ENCODE data around the gene STC2. TPM values are rescaled to one million over a fixed set of nuclear protein-coding genes. Genes with fewer than 3 reads are reported as not detected.

STC2 gene
- total and polyA plus RNA-seq, 10 of the 15 experiments (the other 5 are each of a cell fraction or from before 2014, with no cell fraction given): 0.05 to 4.8 (median 2.0) TPM

- Histone ChIP-seq H2AFZ (ENCODE audit: control insufficient read depth, low read depth, low read length) (no peak overlapping the region), H3K4me3 (no peak overlapping the region), H3K4me2 (ENCODE audit: control insufficient read depth, insufficient read depth) (no peak overlapping the region), H3K27me3 (replicated peaks in 1 of 2; ENCODE audit: control insufficient read depth in 2 of 2, insufficient read depth in 2 of 2, low read length in 1 of 2) (no peaks in the 10 kb centered on the region; a peak in 1 of 4 replicates), H3K79me2 (ENCODE audit: control insufficient read depth, insufficient read depth, low read length) (no peaks in the 10 kb centered on the region), H3K36me3 (ENCODE audit: control insufficient read depth in 2 of 2, insufficient read depth in 2 of 2, low read length in 1 of 2) (no peaks in the 10 kb centered on the region), H4K20me1 (ENCODE audit: control insufficient read depth, insufficient read depth) (no peaks in the 10 kb centered on the region), H3K9ac (ENCODE audit: control insufficient read depth, insufficient read depth, low read length) (no peak overlapping the region), H3K9me3 (replicated peaks; ENCODE audit: control insufficient read depth, insufficient read depth, low read length) (no peaks in the 10 kb centered on the region), H3K27ac (ENCODE audit: control insufficient read depth, insufficient read depth) (no peak overlapping the region), H3K4me1 (ENCODE audit: control insufficient read depth, insufficient read depth, low read length) (no peaks in the 10 kb centered on the region)
- intact Hi-C loops (cut with micrococcal nuclease; ENCODE audit: unreplicated experiment) (no loop called here), in situ Hi-C loops (cut with MboI) (no loop called here)
- no peak for DNase-seq (ENCODE audit: low read depth, low spot score)
- ChIA-PET POLR2A (no interaction called here), SMC1A (ENCODE audit: uncharacterized antibody, unreplicated experiment) (no interaction called here), RAD21 (ENCODE audit: unreplicated experiment) (no interaction called here), CTCF (interaction anchor here (1.8 kb wide), 1 partner anchor 25 kb away, joined by 6 read pairs; no protein-coding TSS in a partner anchor)
- no peak for FAIRE-seq
- no peak for ATAC-seq
- WGBS (ENCODE audit: insufficient coverage, insufficient replicate concordance, low lambda C conversion rate, missing lambda C conversion rate): 9% methylated on average over 7 of the region's 7 CpGs
- BruUV-seq (replicated peaks): no TSS peak
- TF ChIP-seq RB1 (IDR thresholded peaks at IDR 0.05; ENCODE audit: borderline replicate concordance) (no peak), RBBP5 (conservative IDR thresholded peaks at IDR 0.05) (no peak), ZNF592 (IDR thresholded peaks at IDR 0.05) (no peak), HSF1 (IDR thresholded peaks at IDR 0.05; ENCODE audit: low read depth, low read length) (no peak), CEBPB (IDR thresholded peaks at IDR 0.05; ENCODE audit: borderline replicate concordance in 1 of 2, low read depth in 2 of 2, low read length in 2 of 2) (no peak), ZBTB40 (IDR thresholded peaks at IDR 0.05; ENCODE audit: borderline replicate concordance) (no peak), ZNF24 (IDR thresholded peaks at IDR 0.05) (no peak), POLR2A (IDR thresholded peaks at IDR 0.05; ENCODE audit: low read depth, low read length) (no peak), RFX5 (IDR thresholded peaks at IDR 0.05; ENCODE audit: low read depth, low read length) (no peak), IRF3 (IDR thresholded peaks at IDR 0.05) (no peak)
- TF ChIP-seq, protein P1, sequence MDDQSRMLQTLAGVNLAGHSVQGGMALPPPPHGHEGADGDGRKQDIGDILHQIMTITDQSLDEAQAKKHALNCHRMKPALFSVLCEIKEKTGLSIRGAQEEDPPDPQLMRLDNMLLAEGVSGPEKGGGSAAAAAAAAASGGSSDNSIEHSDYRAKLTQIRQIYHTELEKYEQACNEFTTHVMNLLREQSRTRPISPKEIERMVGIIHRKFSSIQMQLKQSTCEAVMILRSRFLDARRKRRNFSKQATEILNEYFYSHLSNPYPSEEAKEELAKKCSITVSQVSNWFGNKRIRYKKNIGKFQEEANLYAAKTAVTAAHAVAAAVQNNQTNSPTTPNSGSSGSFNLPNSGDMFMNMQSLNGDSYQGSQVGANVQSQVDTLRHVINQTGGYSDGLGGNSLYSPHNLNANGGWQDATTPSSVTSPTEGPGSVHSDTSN (IDR thresholded peaks at IDR 0.05; ENCODE audit: insufficient replicate concordance, low read depth, low read length): no peak
These were observed 9.2 kb downstream of the STC2 start for GRCh38 chr5:173318881-173319620.

All from GM12878 (cell line).